ENCODE results near the gene ZEB2.
A peak's percentile ranks its signal among the peaks of the same experiment; 100 is the strongest.

Gene ZEB2

GRCh38 chr2:144459937-144460336, 60.0 kb downstream of the ZEB2 start:
- peaks cover 7% of the 10 kb centered on the region; the same call in 1 of the 2 replicates for H3K79me2 ChIP-seq (ENCODE audit: insufficient read depth, low read length)
- H3K4me3 ChIP-seq (ENCODE audit: low read length, poor library complexity, severe bottlenecking), result no peak overlapping the region
- no peaks in the 10 kb centered on the region for H3F3A ChIP-seq (ENCODE audit: low read depth)
- H3K9ac ChIP-seq (ENCODE audit: low read depth, low read length, poor library complexity, severe bottlenecking), result no peak overlapping the region
- H3K4me1 ChIP-seq (ENCODE audit: insufficient read depth, low read length, poor library complexity, severe bottlenecking), result peaks cover 41% of the 10 kb centered on the region
- no peaks in the 10 kb centered on the region for H3K9me3 ChIP-seq (ENCODE audit: insufficient read depth, low read depth, low read length)
- H4K20me1 ChIP-seq (ENCODE audit: insufficient read depth, low read length, poor library complexity, severe bottlenecking), result no peaks in the 10 kb centered on the region
- no peak overlapping the region for H2AFZ ChIP-seq (ENCODE audit: low read length)
- no peak for TF ChIP-seq EZH2phosphoT487 (IDR thresholded peaks at IDR 0.05; ENCODE audit: borderline replicate concordance)
- no peak for TF ChIP-seq CTCF (conservative IDR thresholded peaks at IDR 0.05; ENCODE audit: low read length)
- H3K27me3 ChIP-seq (ENCODE audit: insufficient read depth, low read length, poor library complexity, severe bottlenecking), result no peaks in the 10 kb centered on the region
- H3K4me2 ChIP-seq (ENCODE audit: low read depth, low read length, poor library complexity, severe bottlenecking), result no peak overlapping the region
- H3K36me3 ChIP-seq (ENCODE audit: insufficient read depth, low read length), result no peaks in the 10 kb centered on the region
- H3K9me2 ChIP-seq (replicated peaks; ENCODE audit: low read depth, low read length), result no peaks in the 10 kb centered on the region

- H3K27me3 ChIP-seq (ENCODE audit: insufficient read depth, low read length, poor library complexity, severe bottlenecking), result no peaks in the 10 kb centered on the region
- H3K4me3 ChIP-seq (ENCODE audit: low read length, poor library complexity, severe bottlenecking), result no peak overlapping the region
- no peaks in the 10 kb centered on the region for H3K9me2 ChIP-seq (replicated peaks; ENCODE audit: low read depth, low read length)
- no peak for TF ChIP-seq CTCF (conservative IDR thresholded peaks at IDR 0.05; ENCODE audit: low read length)
- TF ChIP-seq EZH2phosphoT487 (IDR thresholded peaks at IDR 0.05; ENCODE audit: borderline replicate concordance), result no peak
- no peak overlapping the region for H2AFZ ChIP-seq (ENCODE audit: low read length)
- H3K4me1 ChIP-seq (ENCODE audit: insufficient read depth, low read length, poor library complexity, severe bottlenecking), result peaks cover 45% of the 10 kb centered on the region
- peaks cover 7% of the 10 kb centered on the region; the same call in 1 of the 2 replicates for H3K79me2 ChIP-seq (ENCODE audit: insufficient read depth, low read length)
- no peak overlapping the region for H3K9ac ChIP-seq (ENCODE audit: low read depth, low read length, poor library complexity, severe bottlenecking)
- H4K20me1 ChIP-seq (ENCODE audit: insufficient read depth, low read length, poor library complexity, severe bottlenecking), result no peaks in the 10 kb centered on the region
- H3K9me3 ChIP-seq (ENCODE audit: insufficient read depth, low read depth, low read length), result no peaks in the 10 kb centered on the region
- no peak overlapping the region for H3K4me2 ChIP-seq (ENCODE audit: low read depth, low read length, poor library complexity, severe bottlenecking)
- H3K36me3 ChIP-seq (ENCODE audit: insufficient read depth, low read length), result no peaks in the 10 kb centered on the region
- H3F3A ChIP-seq (ENCODE audit: low read depth), result no peaks in the 10 kb centered on the region
Measured at GRCh38 chr2:144459286-144459685, 60.6 kb downstream of the ZEB2 start.

GRCh38 chr2:144458541-144458940, 61.4 kb downstream of the ZEB2 start:
- H3K36me3 ChIP-seq (ENCODE audit: insufficient read depth, low read length), result no peaks in the 10 kb centered on the region
- no peaks in the 10 kb centered on the region for H3K9me2 ChIP-seq (replicated peaks; ENCODE audit: low read depth, low read length)
- TF ChIP-seq EZH2phosphoT487 (IDR thresholded peaks at IDR 0.05; ENCODE audit: borderline replicate concordance) (no peak), CTCF (conservative IDR thresholded peaks at IDR 0.05; ENCODE audit: low read length) (no peak)
- H3K9me3 ChIP-seq (ENCODE audit: insufficient read depth, low read depth, low read length), result no peaks in the 10 kb centered on the region
- no peaks in the 10 kb centered on the region for H4K20me1 ChIP-seq (ENCODE audit: insufficient read depth, low read length, poor library complexity, severe bottlenecking)
- peaks cover 45% of the 10 kb centered on the region for H3K4me1 ChIP-seq (ENCODE audit: insufficient read depth, low read length, poor library complexity, severe bottlenecking)
- no peak overlapping the region for H3K9ac ChIP-seq (ENCODE audit: low read depth, low read length, poor library complexity, severe bottlenecking)
- no peaks in the 10 kb centered on the region for H3K27me3 ChIP-seq (ENCODE audit: insufficient read depth, low read length, poor library complexity, severe bottlenecking)
- no peak overlapping the region for H3K4me3 ChIP-seq (ENCODE audit: low read length, poor library complexity, severe bottlenecking)
- H2AFZ ChIP-seq (ENCODE audit: low read length), result no peak overlapping the region
- H3K4me2 ChIP-seq (ENCODE audit: low read depth, low read length, poor library complexity, severe bottlenecking), result peak overlapping the region; percentile 3
- no peaks in the 10 kb centered on the region for H3F3A ChIP-seq (ENCODE audit: low read depth)
- peaks cover 7% of the 10 kb centered on the region; the same call in 1 of the 2 replicates for H3K79me2 ChIP-seq (ENCODE audit: insufficient read depth, low read length)

Data from Loucy (cell line).